GM12865 (cell line): Measurements from ENCODE around the gene PLOD1.

ENCODE experiments used
- DNase-seq: peaks from one replicate; pipeline ENCODE4 v3.0.0; 2010; ENCODE audit warnings: low read depth
- H3K4me3 ChIP-seq: 2 replicates; pipeline ENCODE4 v1.5.1; 2011; ENCODE audit warnings: mild to moderate bottlenecking, low read depth, low read length, control low read depth
- CTCF ChIP-seq: IDR thresholded peaks from 2 replicates; pipeline ENCODE4 v1.5.1; 2011; ENCODE audit warnings: low read length, control low read depth, low read depth, inconsistent platforms; ENCODE audit not compliant: insufficient read depth; ENCODE audit errors: missing control alignments

Gene PLOD1

GRCh38 chr1:11984576-11984975, 50.1 kb downstream of the PLOD1 start:
- TF ChIP-seq CTCF = no peak
- DNase-seq = no peak
- no peak overlapping the region for H3K4me3 ChIP-seq

- H3K4me3 ChIP-seq = no peak overlapping the region
- DNase-seq = no peak
- TF ChIP-seq CTCF = no peak
Observed at GRCh38 chr1:11985171-11985570, 50.7 kb downstream of the PLOD1 start.

- H3K4me3 ChIP-seq = no peak overlapping the region
- TF ChIP-seq CTCF = no peak
- no peak for DNase-seq
Observed at GRCh38 chr1:11985851-11986250, 51.3 kb downstream of the PLOD1 start.

DNA sequence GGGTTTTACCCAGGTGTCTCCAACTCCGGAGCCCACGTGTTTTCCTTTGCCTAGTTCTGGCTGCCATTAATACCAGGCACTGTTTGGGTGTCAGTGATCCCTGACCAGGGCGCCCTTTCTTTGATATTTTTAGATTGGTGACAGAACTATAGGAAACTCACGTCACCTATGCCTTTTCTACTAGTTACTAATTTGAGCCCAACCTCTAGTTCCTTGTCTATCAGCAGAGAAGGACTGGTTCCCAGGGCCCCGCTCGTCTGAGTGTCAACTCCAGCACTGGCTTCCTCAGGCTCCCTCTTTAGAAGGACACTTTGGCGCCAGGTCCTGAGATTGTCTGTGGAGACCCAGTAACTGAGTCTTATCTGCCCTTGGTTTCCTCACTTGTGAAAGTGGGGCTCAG, 55.2 kb downstream of the PLOD1 start:
- H3K4me3 ChIP-seq = no peak overlapping the region
- DNase-seq = no peak
- no peak for TF ChIP-seq CTCF

DNA sequence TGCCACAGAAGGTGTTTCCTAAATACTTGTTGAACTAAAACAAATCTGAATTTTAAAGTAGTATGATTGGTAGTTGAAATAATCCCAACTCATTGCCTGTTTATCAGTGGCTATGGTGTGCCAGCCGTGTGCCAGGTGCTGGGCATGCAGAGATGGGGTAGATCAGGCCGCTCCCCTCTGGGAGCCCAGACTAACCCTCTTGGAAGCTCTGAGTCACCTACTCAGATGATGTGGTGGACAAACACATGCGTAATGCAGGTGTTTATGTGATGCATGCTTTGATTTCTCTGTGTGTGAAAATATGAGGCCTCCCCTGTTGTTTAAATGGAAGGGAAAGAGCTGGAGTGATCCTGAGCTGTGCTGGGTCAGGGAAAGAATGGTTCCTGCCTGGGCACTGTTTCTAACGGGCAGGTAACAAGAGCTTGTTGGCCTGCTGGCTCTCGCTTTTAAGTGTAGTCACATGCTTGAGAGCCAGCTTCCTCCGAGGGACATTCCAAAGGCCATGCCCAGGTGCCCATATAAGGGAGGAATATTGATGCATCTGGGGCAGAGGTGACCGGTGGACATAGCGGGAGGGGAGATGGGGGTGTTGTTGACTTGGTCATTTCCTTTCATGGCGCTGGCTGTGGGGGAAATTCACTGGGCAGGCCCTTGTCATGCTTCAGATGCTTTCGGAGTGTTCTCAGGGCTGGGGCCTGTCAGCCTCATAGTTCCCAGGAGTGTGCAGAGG, 56.0 kb downstream of the PLOD1 start:
- no peak for DNase-seq
- TF ChIP-seq CTCF = no peak
- no peak overlapping the region for H3K4me3 ChIP-seq

DNA sequence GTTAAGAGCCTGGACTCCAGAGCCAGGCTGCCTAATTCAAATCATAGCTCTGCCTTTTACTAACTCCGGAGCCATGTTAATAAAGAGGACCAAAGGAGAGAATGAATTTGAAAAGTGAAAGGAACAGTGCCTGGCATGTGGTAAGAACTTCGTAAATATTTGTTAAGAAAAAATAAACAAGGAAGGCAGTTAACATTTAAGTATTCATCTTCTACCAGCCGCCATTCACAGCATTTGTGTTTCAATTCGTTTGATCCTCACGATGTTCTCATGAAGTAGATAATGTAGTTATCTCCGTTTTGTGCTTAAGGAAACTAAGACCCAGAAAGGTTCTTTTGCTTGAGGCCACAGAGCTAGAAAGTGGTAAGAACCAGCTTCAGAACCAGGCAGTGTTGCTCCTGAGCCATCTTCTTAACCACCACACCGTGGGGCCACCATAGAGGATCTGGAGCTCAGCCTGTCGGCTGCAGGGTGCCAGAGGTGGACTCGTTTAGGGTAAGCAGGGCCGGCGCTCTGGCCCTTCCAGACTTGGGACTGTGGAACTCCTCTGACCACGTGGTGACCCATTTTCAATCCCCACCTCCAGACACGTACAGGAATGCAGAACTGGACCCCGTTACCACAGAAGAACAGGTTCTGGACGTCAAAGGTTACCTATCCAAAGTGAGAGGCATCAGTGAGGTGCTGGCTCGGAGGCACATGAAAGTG, 57.6 kb downstream of the PLOD1 start:
- no peak for TF ChIP-seq CTCF
- no peak for DNase-seq
- H3K4me3 ChIP-seq = no peak overlapping the region
